Endothelial cell of umbilical vein (primary cell): ENCODE data around the gene GNRHR. TPM values are rescaled to one million over a fixed set of nuclear protein-coding genes. Genes with fewer than 3 reads are reported as not detected.

Experiments used
- BruUV-seq: library from RNA; stranded (reverse); fragments of 400-500 nt; replicated peaks from 2 replicates; lab custom pipeline; 2021; lab: Mats Ljungman, UMichigan
- CTCF ChIA-PET: fragments of 300-600, 350-600 bp; sonication (Branson Sonifier 250); formaldehyde crosslinking; loops from one replicate; lab custom pipeline; 2021; ENCODE audit warnings: antibody characterized with exemption, inconsistent platforms; lab: Charles Lee
- POLR2A ChIA-PET: fragments of 300-600, 350-600 bp; sonication (Branson Sonifier 250); formaldehyde crosslinking; loops from one replicate; lab custom pipeline; 2021; ENCODE audit warnings: antibody characterized with exemption, inconsistent platforms; lab: Charles Lee
- DNase-seq: peaks from one replicate; pipeline ENCODE4 v3.0.0-alpha.2; 2011; ENCODE audit warnings: low read depth, low spot score
- FAIRE-seq: peaks from 2 replicates; lab custom pipeline; 2011; peaks lifted over from hg19 to GRCh38; lab: Jason Lieb, UNC
- H2AFZ ChIP-seq: 2 replicates; pipeline ENCODE4 v1.6.0; 2012; ENCODE audit warnings: low read depth, low read length, control low read depth, inconsistent platforms
- H3K27ac ChIP-seq: 2 replicates; pipeline ENCODE4 v1.5.1; 2011; ENCODE audit warnings: low read depth, mild to moderate bottlenecking, control low read depth, low read length, moderate library complexity; ENCODE audit not compliant: insufficient read depth
- H3K27me3 ChIP-seq, 2 experiments: 2 replicates each; pipeline versions ENCODE4 v1.6.0 to v1.6.1; 2011; ENCODE audit warnings: low read length in 2 of 2, mixed read lengths in 1 of 2; ENCODE audit not compliant: control insufficient read depth in 2 of 2, insufficient read depth in 2 of 2
- H3K36me3 ChIP-seq, 2 experiments: 2 replicates in 1 of 2; 3 replicates in 1 of 2; pipeline ENCODE4 v1.5.1; 2011; ENCODE audit warnings: low read length in 2 of 2, mild to moderate bottlenecking in 1 of 2, moderate library complexity in 1 of 2; ENCODE audit not compliant: control insufficient read depth in 2 of 2, insufficient read depth in 2 of 2; ENCODE audit errors: extremely low read depth in 1 of 2
- H3K4me1 ChIP-seq: 3 replicates; pipeline ENCODE4 v1.5.1; 2011; ENCODE audit warnings: mild to moderate bottlenecking, low read length; ENCODE audit not compliant: control insufficient read depth, insufficient read depth; ENCODE audit errors: extremely low read depth
- H3K4me2 ChIP-seq: 2 replicates; pipeline ENCODE4 v1.6.1; 2011; ENCODE audit warnings: low read length, control low read depth, mixed read lengths; ENCODE audit not compliant: insufficient read depth
- H3K4me3 ChIP-seq, 3 experiments: fragments of 200-600 bp in 1 of 3; sonication (generic), shearing (Covaris generic) in 1 of 3; replicated peaks in 1 of 3; 2 replicates each; pipeline ENCODE4 v1.5.1; 2011 to 2016; ENCODE audit warnings: control low read depth in 3 of 3, low read length in 3 of 3, mild to moderate bottlenecking in 2 of 3, inconsistent platforms in 1 of 3, low read depth in 1 of 3, moderate library complexity in 1 of 3; ENCODE audit not compliant: insufficient read depth in 1 of 3
- H3K79me2 ChIP-seq: 2 replicates; pipeline ENCODE4 v1.6.0; 2012; ENCODE audit warnings: low read length, inconsistent platforms; ENCODE audit not compliant: control insufficient read depth, insufficient read depth
- H3K9ac ChIP-seq: replicated peaks from 2 replicates; pipeline ENCODE3; 2011; ENCODE audit warnings: low read length, control low read depth; ENCODE audit not compliant: insufficient read depth; ENCODE audit errors: extremely low read depth
- H3K9me1 ChIP-seq: replicated peaks from 3 replicates; pipeline ENCODE4 v1.6.0; 2011; ENCODE audit warnings: mild to moderate bottlenecking, low read length; ENCODE audit not compliant: control insufficient read depth, insufficient read depth; ENCODE audit errors: extremely low read depth
- H3K9me3 ChIP-seq: replicated peaks from 2 replicates; pipeline ENCODE4 v1.5.1; 2012; ENCODE audit warnings: low read length, inconsistent platforms; ENCODE audit not compliant: control insufficient read depth, insufficient read depth
- H4K20me1 ChIP-seq: replicated peaks from 2 replicates; pipeline ENCODE3; 2011; ENCODE audit warnings: mild to moderate bottlenecking, low read length; ENCODE audit not compliant: control insufficient read depth, insufficient read depth; ENCODE audit errors: extremely low read depth
- EZH2 ChIP-seq: IDR thresholded peaks from 2 replicates; pipeline ENCODE4 v1.6.1; 2012; ENCODE audit warnings: borderline replicate concordance, low read depth, mild to moderate bottlenecking, moderate library complexity, low read length, inconsistent platforms; ENCODE audit not compliant: severe bottlenecking
- FOS ChIP-seq: IDR thresholded peaks from 2 replicates; pipeline ENCODE4 v1.6.1; 2011; ENCODE audit warnings: mild to moderate bottlenecking, low read length, moderate library complexity, borderline replicate concordance; ENCODE audit not compliant: insufficient read depth
- GATA2 ChIP-seq: IDR thresholded peaks from 2 replicates; pipeline ENCODE4 v1.7.0; 2011; ENCODE audit warnings: low read depth, mild to moderate bottlenecking, moderate library complexity, mixed read lengths, low read length; ENCODE audit not compliant: insufficient read length, insufficient read depth
- JUN ChIP-seq: IDR thresholded peaks from 2 replicates; pipeline ENCODE4 v1.6.1; 2011; ENCODE audit warnings: borderline replicate concordance, low read depth; ENCODE audit not compliant: insufficient read length, insufficient read depth
- MYC ChIP-seq: IDR thresholded peaks from one replicate; pipeline ENCODE4 v1.6.1; 2011; ENCODE audit warnings: mild to moderate bottlenecking, low read depth, low read length
- POLR2A ChIP-seq: IDR thresholded peaks from 2 replicates; pipeline ENCODE4 v1.6.1; 2012; ENCODE audit warnings: low read depth, mild to moderate bottlenecking, control low read depth, low read length
- POLR2AphosphoS5 ChIP-seq: IDR thresholded peaks from 2 replicates; pipeline ENCODE4 v1.6.1; 2012; ENCODE audit warnings: low read depth, mild to moderate bottlenecking, control low read depth, low read length, moderate library complexity; ENCODE audit not compliant: insufficient read depth
- dilution Hi-C: fragments of 300-500 bp; cut with MboI; formaldehyde crosslinking; loops from one replicate; pipeline ENCODE4 v1.15.0; 2019; ENCODE audit warnings: low sequenced_read_pairs; ENCODE audit not compliant: extremely low pct_ligation_motif_present
- intact Hi-C: fragments of 100-400 bp; cut with micrococcal nuclease; formaldehyde crosslinking; loops from one replicate; pipeline ENCODE4 v1.10.0; 2022
- polyA plus RNA-seq, 4 experiments: library from polyadenylated mRNA; depleted of rRNA in 3 of 4; stranded (reverse) in 3 of 4; unstranded in 1 of 4; fragments of >200 nt; gene quantifications; 2 replicates each; pipeline versions ENCODE4 v1.2.1 to v1.2.3, GENCODE V29; 2011 to 2012; ENCODE audit warnings: missing spikeins in 1 of 4
- total RNA-seq: library from RNA; stranded (reverse); gene quantifications from 2 replicates; pipeline ENCODE4 v1.2.3, GENCODE V29; 2021
- TF ChIP-seq, protein P1 (sequence below): IDR thresholded peaks from 2 replicates; pipeline ENCODE4 v1.6.1; 2011; ENCODE audit not compliant: insufficient read depth, insufficient read length
- TF ChIP-seq, protein P2 (sequence below), 2 donors: IDR thresholded peaks; 1 replicate in 1 of 2; 2 replicates in 1 of 2; pipeline ENCODE4 v1.5.1; 2011; ENCODE audit warnings: low read length in 2 of 2, mild to moderate bottlenecking in 2 of 2, moderate library complexity in 2 of 2, control low read depth in 1 of 2, inconsistent platforms in 1 of 2, low read depth in 1 of 2; ENCODE audit not compliant: insufficient read depth in 1 of 2; ENCODE audit errors: extremely low read depth in 1 of 2

Gene GNRHR
- total and polyA plus RNA-seq, 2 donors (not counting 3 experiments of a cell fraction or from before 2014, with no cell fraction given): not detected

DNA sequence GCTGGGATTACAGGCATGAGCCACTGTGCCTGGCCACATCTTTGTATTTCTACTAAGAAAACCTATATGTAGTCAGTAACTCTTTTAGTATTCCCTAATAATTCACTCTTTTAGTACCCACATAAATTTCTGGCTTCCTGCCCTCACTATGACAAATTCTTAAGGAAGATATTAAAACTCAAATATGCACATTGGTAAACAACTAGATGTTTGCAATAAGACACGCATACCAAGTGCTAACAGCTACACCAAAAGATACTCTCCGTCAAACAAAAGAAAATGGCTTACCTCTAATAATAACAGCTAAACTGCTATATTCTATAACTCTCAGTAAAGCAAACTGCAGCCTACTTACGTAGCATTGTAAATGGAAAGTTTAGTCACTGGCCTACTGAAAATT lies 59.5 kb downstream of the GNRHR start:
- BruUV-seq: no TSS peak
- POLR2A ChIA-PET: interaction anchor here (0.7 kb wide), 1 partner anchor 37 kb away, joined by 8 read pairs; no protein-coding TSS in a partner anchor
- no peaks in the 10 kb centered on the region for H3K27me3 ChIP-seq
- peaks cover 3% of the 10 kb centered on the region for H4K20me1 ChIP-seq
- intact Hi-C loops: no loop called here
- H3K36me3 ChIP-seq: peaks cover 2 to 4% of the 10 kb centered on the region in 2 experiments
- H3K4me2 ChIP-seq: no peak overlapping the region
- H3K4me3 ChIP-seq: no peak overlapping the region
- no peaks in the 10 kb centered on the region for H3K9me1 ChIP-seq
- DNase-seq (no peak), FAIRE-seq (no peak)
- no peak for TF ChIP-seq EZH2
- peaks cover 70% of the 10 kb centered on the region for H3K79me2 ChIP-seq
- no peak overlapping the region for H2AFZ ChIP-seq
- H3K9ac ChIP-seq: no peak overlapping the region
- no peak overlapping the region for H3K27ac ChIP-seq
- H3K9me3 ChIP-seq: no peaks in the 10 kb centered on the region
- dilution Hi-C loops: no loop called here
- CTCF ChIA-PET: interaction anchor here (0.8 to 1.6 kb wide), 3 partner anchors 14 to 97 kb away, joined by 3 to 4 read pairs (median 4); no protein-coding TSS in a partner anchor
- peaks cover 5% of the 10 kb centered on the region for H3K4me1 ChIP-seq

DNA sequence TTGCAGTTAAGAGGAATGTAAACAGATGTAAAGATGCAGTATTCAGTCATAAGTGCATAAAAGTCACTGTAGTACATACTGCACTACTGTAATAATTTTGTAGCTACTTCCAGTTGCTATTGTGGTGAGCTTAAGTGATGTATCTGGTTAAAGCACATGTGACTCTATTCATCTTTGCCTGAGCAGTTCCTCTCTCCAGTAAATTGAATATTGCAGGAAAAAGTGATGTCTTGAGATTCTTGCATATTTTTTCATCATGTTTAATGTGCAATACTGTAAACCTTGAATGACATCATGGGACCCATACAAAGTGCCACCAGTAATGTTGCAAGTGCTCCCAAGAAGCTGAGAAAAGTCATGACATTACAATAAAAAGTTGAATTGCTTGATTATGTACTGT lies 62.9 kb downstream of the GNRHR start:
- dilution Hi-C loops: no loop called here
- Histone ChIP-seq H4K20me1 (no peaks in the 10 kb centered on the region), H3K9ac (no peak overlapping the region), H3K9me1 (no peaks in the 10 kb centered on the region), H2AFZ (no peak overlapping the region), H3K4me3 (no peak overlapping the region), H3K4me1 (no peaks in the 10 kb centered on the region), H3K36me3 (peaks cover 0 to 4% of the 10 kb centered on the region in 2 experiments), H3K79me2 (peaks cover 56% of the 10 kb centered on the region), H3K4me2 (no peak overlapping the region), H3K9me3 (no peaks in the 10 kb centered on the region), H3K27ac (no peak overlapping the region), H3K27me3 (no peaks in the 10 kb centered on the region)
- no peak for DNase-seq
- no TSS peak for BruUV-seq
- TF ChIP-seq, protein P1, sequence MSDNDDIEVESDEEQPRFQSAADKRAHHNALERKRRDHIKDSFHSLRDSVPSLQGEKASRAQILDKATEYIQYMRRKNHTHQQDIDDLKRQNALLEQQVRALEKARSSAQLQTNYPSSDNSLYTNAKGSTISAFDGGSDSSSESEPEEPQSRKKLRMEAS: no peak
- TF ChIP-seq MYC: no peak
- TF ChIP-seq POLR2A: no peak
- TF ChIP-seq POLR2AphosphoS5: no peak
- no peak for TF ChIP-seq GATA2
- TF ChIP-seq, protein P2, sequence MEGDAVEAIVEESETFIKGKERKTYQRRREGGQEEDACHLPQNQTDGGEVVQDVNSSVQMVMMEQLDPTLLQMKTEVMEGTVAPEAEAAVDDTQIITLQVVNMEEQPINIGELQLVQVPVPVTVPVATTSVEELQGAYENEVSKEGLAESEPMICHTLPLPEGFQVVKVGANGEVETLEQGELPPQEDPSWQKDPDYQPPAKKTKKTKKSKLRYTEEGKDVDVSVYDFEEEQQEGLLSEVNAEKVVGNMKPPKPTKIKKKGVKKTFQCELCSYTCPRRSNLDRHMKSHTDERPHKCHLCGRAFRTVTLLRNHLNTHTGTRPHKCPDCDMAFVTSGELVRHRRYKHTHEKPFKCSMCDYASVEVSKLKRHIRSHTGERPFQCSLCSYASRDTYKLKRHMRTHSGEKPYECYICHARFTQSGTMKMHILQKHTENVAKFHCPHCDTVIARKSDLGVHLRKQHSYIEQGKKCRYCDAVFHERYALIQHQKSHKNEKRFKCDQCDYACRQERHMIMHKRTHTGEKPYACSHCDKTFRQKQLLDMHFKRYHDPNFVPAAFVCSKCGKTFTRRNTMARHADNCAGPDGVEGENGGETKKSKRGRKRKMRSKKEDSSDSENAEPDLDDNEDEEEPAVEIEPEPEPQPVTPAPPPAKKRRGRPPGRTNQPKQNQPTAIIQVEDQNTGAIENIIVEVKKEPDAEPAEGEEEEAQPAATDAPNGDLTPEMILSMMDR (IDR thresholded peaks at IDR 0.05; ENCODE audit: extremely low read depth in 1 of 2, insufficient read depth in 1 of 2, low read depth in 1 of 2, low read length in 2 of 2): no peak
- TF ChIP-seq FOS: no peak
- TF ChIP-seq JUN: no peak
- no peak for TF ChIP-seq EZH2
- CTCF ChIA-PET: no interaction called here
- no peak for FAIRE-seq
- intact Hi-C loops: no loop called here
- POLR2A ChIA-PET: no interaction called here
